ENCODE results near the gene CENPN. TPM values are rescaled to one million over a fixed set of nuclear protein-coding genes. Genes with fewer than 3 reads are reported as not detected.

Gene CENPN
- total and polyA plus RNA-seq, 2 of the 8 experiments (the other 6 are each of a cell fraction or from before 2014, with no cell fraction given), result 32.8 to 67.0 TPM

GRCh38 chr16:81006813-81007695 lies at the start of gene CENPN, which contains the start of gene CMC2 (continued):
- no peak for TF ChIP-seq HDAC2 (IDR thresholded peaks at IDR 0.05; ENCODE audit: borderline replicate concordance in 1 of 2, low read depth in 2 of 2, low read length in 2 of 2)
- no peak for TF ChIP-seq BACH1 (IDR thresholded peaks at IDR 0.05; ENCODE audit: low read length)
- peak; percentile 93 for TF ChIP-seq USF2 (IDR thresholded peaks at IDR 0.05; ENCODE audit: low read length)
- peak; percentile 91 for TF ChIP-seq EGR1 (IDR thresholded peaks at IDR 0.05; ENCODE audit: borderline replicate concordance, low read depth, low read length)
- TF ChIP-seq TAF1 (IDR thresholded peaks at IDR 0.05; ENCODE audit: low read depth, low read length), result peak; percentile 89
- peak; percentile 96 for TF ChIP-seq JUND (IDR thresholded peaks at IDR 0.05; ENCODE audit: low read length)
- no peak for TF ChIP-seq EZH2 (IDR thresholded peaks at IDR 0.05; ENCODE audit: low read depth, low read length, severe bottlenecking)
- TF ChIP-seq MAFK (IDR thresholded peaks at IDR 0.05; ENCODE audit: low read depth, low read length), result no peak
- TF ChIP-seq SUZ12 (IDR thresholded peaks at IDR 0.05; ENCODE audit: low read length), result no peak
- peak; percentile 89 for TF ChIP-seq E2F6 (IDR thresholded peaks at IDR 0.05)
- TF ChIP-seq MAX (IDR thresholded peaks at IDR 0.05), result peak; percentile 28; the same call in 1 of the 2 replicates
- no peak; the same call in 1 of the 2 replicates for TF ChIP-seq CHD2 (IDR thresholded peaks at IDR 0.05; ENCODE audit: low read length)
- TF ChIP-seq SIRT6 (IDR thresholded peaks at IDR 0.05; ENCODE audit: low read length), result no peak
- peak; percentile 91 for TF ChIP-seq POLR2AphosphoS5 (IDR thresholded peaks at IDR 0.05; ENCODE audit: low read depth, low read length)
- TF ChIP-seq SRF (IDR thresholded peaks at IDR 0.05; ENCODE audit: low read depth, low read length), result no peak
- no peak for TF ChIP-seq RBBP5 (IDR thresholded peaks at IDR 0.05; ENCODE audit: borderline replicate concordance, low read depth, low read length)
- no peak for TF ChIP-seq GABPA (IDR thresholded peaks at IDR 0.05; ENCODE audit: borderline replicate concordance, insufficient read depth, low read length)
- TF ChIP-seq SP2 (IDR thresholded peaks at IDR 0.05; ENCODE audit: low read length), result no peak
- TF ChIP-seq TAF7 (optimal IDR thresholded peaks at IDR 0.05; ENCODE audit: borderline replicate concordance, low read depth, low read length), result peak; percentile 70
- TF ChIP-seq KDM4A (IDR thresholded peaks at IDR 0.05; ENCODE audit: low read depth, low read length, severe bottlenecking), result peak; percentile 68
- no peak for TF ChIP-seq KDM5A (IDR thresholded peaks at IDR 0.05; ENCODE audit: low read length)
- no peak for TF ChIP-seq SP4 (IDR thresholded peaks at IDR 0.05; ENCODE audit: low read length)
- TF ChIP-seq HDAC6 (IDR thresholded peaks at IDR 0.05; ENCODE audit: low read depth, low read length), result no peak
